ENCODE measurements around the gene HLX.

Gene HLX

GRCh38 chr1:220924331-220924970, 45.2 kb downstream of the HLX start:
- DNase-seq, result no peak

DNA sequence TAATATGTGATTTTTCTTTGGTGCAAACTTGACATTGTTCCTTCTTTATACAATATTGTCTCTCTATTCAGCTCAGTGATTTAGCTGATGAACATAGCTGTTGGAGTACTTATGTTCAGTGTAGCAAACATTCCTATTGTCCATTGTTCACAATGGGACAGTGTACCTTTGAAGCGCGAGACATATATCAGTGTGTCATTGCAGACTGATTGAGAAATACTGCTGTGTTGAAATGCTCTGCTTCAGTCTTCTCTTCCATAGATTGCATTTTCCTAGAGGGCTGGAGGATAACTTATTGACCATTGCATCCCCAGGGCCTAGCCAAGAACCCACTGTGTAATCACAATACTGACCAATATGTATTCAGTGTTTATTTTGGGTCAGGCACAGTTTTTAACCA, 46.5 kb downstream of the HLX start:
- no peak for DNase-seq

DNA sequence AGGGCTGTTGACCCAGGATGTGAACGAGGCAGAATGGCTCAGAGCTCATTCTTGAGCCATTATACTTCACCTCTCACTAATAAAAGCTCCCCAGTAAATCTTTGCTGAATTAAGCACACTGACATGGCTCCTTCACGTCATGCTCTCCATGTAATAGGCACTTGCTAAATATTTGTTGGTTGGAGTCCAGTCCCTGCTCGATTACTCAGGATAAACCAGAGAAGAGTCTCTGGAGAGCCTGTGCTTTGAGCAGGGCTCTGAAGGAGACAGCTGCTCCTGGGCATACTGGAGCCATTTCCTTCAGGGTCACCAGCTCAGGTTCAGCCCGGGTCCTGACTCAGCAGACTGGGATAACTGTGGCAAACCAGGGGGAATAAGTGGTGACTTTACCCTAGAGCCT, 46.9 kb downstream of the HLX start:
- DNase-seq, result no peak

DNA sequence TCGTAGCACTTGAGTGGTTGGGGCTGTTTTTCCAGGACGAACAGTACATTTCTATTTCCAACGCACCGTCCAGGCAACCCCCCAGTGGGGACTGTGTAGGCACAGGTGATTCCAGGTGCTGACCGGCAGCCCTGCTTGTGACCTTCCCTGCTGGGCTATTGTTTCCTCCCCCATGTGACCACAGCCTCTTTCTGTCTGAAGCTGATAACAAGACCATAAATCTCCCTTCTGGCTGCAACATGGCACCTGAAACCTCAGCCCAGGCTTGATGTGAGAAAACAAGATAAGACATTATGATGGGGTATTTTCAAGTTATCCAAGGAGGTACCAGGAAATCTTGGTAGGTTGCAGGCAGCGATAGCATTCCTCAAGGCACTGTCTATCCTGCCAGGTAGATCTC, 48.2 kb downstream of the HLX start:
- DNase-seq, result no peak

GRCh38 chr1:220928320-220928719, 49.1 kb downstream of the HLX start:
- DNase-seq, result no peak

DNA sequence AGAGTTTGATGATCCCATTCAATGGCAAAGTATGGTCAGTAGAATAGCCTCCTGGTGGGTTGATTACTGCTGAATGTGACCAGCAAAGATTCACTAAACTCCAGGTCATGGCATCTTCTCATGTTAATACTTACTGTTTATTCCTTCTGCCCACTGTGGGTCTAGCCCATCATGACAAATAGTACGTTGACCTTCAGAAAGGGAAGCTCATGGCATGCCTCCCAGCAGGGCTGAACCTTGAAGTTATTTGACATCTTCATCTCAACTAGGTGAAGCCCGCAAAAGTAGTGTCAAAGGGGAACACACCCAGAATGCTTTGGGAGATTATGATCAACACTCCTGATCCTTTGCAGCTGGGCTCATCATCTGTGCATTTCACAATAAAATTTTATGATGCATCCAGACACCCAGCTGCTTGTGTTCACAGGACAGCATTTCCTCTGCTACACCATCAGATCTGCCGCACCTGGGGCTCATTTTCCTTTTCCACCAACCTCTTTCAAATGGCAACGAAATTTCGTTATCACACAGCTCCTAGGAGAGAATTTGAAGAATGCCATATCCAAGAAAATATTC, 49.6 kb downstream of the HLX start:
- DNase-seq, result no peak

GRCh38 chr1:220929304-220929703, 50.1 kb downstream of the HLX start:
- DNase-seq, result no peak

All from hypothalamus (tissue), 51 donors.